GM19468 (cell line): ENCODE data around the gene CASZ1.

ENCODE experiments used
- ATAC-seq: cut with Tn5 transposase; IDR thresholded peaks from one replicate; pipeline ENCODE4 v1.9.1; 2021; ENCODE audit warnings: mild to moderate bottlenecking, moderate library complexity, moderate number of reproducible peaks; ENCODE audit not compliant: unreplicated experiment; ENCODE audit errors: extremely low read depth

Gene CASZ1

GRCh38 chr1:10799726-10800125 is 3.3 kb upstream of the CASZ1 start:
- no peak for ATAC-seq

- no peak for ATAC-seq
Observed at GRCh38 chr1:10795276-10796021, 997 bp downstream of the CASZ1 start.

GRCh38 chr1:10794724-10795275 is 1.6 kb downstream of the CASZ1 start:
- ATAC-seq = no peak

GRCh38 chr1:10793129-10793651 is 3.3 kb downstream of the CASZ1 start:
- no peak for ATAC-seq

- ATAC-seq = no peak
Observed at GRCh38 chr1:10791105-10791951, 5.1 kb downstream of the CASZ1 start.

- ATAC-seq = no peak
Observed at GRCh38 chr1:10789803-10790702, 6.4 kb downstream of the CASZ1 start.

- ATAC-seq = no peak
Observed at GRCh38 chr1:10789047-10789791, 7.2 kb downstream of the CASZ1 start.

- no peak for ATAC-seq
Observed at GRCh38 chr1:10788592-10789006, 7.8 kb downstream of the CASZ1 start.

GRCh38 chr1:10787286-10787685 is 9.2 kb downstream of the CASZ1 start:
- no peak for ATAC-seq

- ATAC-seq = no peak
Observed at GRCh38 chr1:10785728-10786638, 10.5 kb downstream of the CASZ1 start.

GRCh38 chr1:10784998-10785727 is 11.3 kb downstream of the CASZ1 start:
- ATAC-seq = no peak

GRCh38 chr1:10782491-10783244 is 13.8 kb downstream of the CASZ1 start:
- no peak for ATAC-seq

GRCh38 chr1:10781137-10781536 is 15.3 kb downstream of the CASZ1 start:
- no peak for ATAC-seq

GRCh38 chr1:10779841-10780240 is 16.6 kb downstream of the CASZ1 start:
- ATAC-seq = no peak

- no peak for ATAC-seq
Observed at GRCh38 chr1:10779201-10779600, 17.2 kb downstream of the CASZ1 start.

- no peak for ATAC-seq
Observed at GRCh38 chr1:10778640-10779039, 17.8 kb downstream of the CASZ1 start.
